ENCODE data around the gene MYO9A.

DNA sequence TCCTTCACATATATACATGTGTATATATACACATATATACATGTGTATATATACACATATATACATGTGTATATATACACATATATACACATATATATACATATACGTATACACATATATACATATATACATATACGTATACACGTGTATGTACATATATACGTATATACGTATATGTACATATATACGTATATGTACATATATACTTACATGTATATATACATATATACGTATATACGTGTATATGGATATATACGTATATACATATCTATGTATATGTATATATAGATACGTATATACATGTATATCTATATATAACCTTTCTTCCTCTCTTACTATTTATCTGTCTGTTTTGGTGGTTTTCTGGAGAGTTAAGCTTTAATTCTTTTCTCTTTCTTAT is 192.8 kb downstream of the MYO9A start:
- TF ChIP-seq CTCF (IDR thresholded peaks at IDR 0.05) (no peak), POLR2A (IDR thresholded peaks at IDR 0.05) (no peak)
